ENCODE data around the gene SLC16A8.

DNA sequence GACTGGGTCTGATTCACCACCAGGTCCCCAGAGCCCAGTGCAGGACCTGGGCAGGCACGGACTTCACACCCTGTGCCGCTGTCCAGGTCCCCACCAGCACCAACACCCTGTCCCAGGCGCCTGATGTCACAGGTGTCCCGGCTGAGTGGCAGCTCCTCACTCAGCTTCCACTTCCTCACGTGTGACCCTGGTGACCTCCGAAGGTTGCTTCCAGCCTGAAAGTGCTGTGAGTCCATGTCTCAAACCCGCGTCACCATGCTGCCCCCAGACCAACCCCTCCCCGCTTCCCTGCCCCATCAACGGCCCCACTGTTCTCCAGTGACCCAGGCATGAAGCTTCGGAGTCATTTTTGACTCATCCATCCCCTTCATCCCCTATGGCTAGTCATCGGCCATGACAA is 52.5 kb downstream of the SLC16A8 start:
- TF ChIP-seq, protein P1, sequence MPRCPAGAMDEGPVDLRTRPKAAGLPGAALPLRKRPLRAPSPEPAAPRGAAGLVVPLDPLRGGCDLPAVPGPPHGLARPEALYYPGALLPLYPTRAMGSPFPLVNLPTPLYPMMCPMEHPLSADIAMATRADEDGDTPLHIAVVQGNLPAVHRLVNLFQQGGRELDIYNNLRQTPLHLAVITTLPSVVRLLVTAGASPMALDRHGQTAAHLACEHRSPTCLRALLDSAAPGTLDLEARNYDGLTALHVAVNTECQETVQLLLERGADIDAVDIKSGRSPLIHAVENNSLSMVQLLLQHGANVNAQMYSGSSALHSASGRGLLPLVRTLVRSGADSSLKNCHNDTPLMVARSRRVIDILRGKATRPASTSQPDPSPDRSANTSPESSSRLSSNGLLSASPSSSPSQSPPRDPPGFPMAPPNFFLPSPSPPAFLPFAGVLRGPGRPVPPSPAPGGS (IDR thresholded peaks at IDR 0.05; ENCODE audit: borderline replicate concordance, insufficient read depth, low read depth, low read length, poor library complexity, severe bottlenecking): no peak
- TF ChIP-seq ZNF207 (IDR thresholded peaks at IDR 0.05; ENCODE audit: borderline replicate concordance) (no peak), YY1 (IDR thresholded peaks at IDR 0.05; ENCODE audit: low read depth, low read length) (no peak), MAX (IDR thresholded peaks at IDR 0.05; ENCODE audit: low read depth, low read length) (no peak), REST (IDR thresholded peaks at IDR 0.05; ENCODE audit: low read depth, low read length) (no peak), NRF1 (conservative IDR thresholded peaks at IDR 0.05; ENCODE audit: low read depth, low read length) (no peak), CTCF (IDR thresholded peaks at IDR 0.05 in 2 of 3, conservative IDR thresholded peaks at IDR 0.05 in 1 of 3; ENCODE audit: control insufficient read depth in 2 of 3, extremely low read depth in 1 of 3, insufficient read depth in 1 of 3, low read depth in 3 of 3, low read length in 3 of 3) (no peak)

Data from GM12878 (cell line).